Liver (tissue), 3 donors: ENCODE measurements around the gene CFAP45.

Source experiments
- EGR1 ChIP-seq, 2 donors: IDR thresholded peaks; 2 replicates each; pipeline ENCODE4 v1.6.1; 2016 to 2018; ENCODE audit warnings: antibody characterized with exemption in 2 of 2, low read depth in 2 of 2
- FOXA1 ChIP-seq: IDR thresholded peaks from 2 replicates; pipeline ENCODE4 v1.6.1; 2016; ENCODE audit warnings: antibody characterized with exemption
- GABPA ChIP-seq, 2 donors: IDR thresholded peaks in 1 of 2; conservative IDR thresholded peaks in 1 of 2; 2 replicates each; pipeline ENCODE4 v1.6.1; 2016; ENCODE audit warnings: antibody characterized with exemption in 2 of 2, mild to moderate bottlenecking in 1 of 2, moderate library complexity in 1 of 2
- JUND ChIP-seq, 2 donors: IDR thresholded peaks; 2 replicates each; pipeline ENCODE4 v1.6.1; 2016; ENCODE audit warnings: antibody characterized with exemption in 2 of 2
- RAD21 ChIP-seq, 2 donors: IDR thresholded peaks; 2 replicates each; pipeline ENCODE4 v1.6.1; 2016; ENCODE audit warnings: antibody characterized with exemption in 2 of 2, mild to moderate bottlenecking in 2 of 2
- RXRA ChIP-seq, 2 donors: IDR thresholded peaks; 2 replicates each; pipeline ENCODE4 v1.6.1; 2017 to 2018; ENCODE audit warnings: antibody characterized with exemption in 2 of 2, mild to moderate bottlenecking in 1 of 2
- SP1 ChIP-seq: IDR thresholded peaks from 2 replicates; pipeline ENCODE4 v1.6.1; 2018; ENCODE audit warnings: antibody characterized with exemption, mild to moderate bottlenecking
- TAF1 ChIP-seq: conservative IDR thresholded peaks from 2 replicates; pipeline ENCODE4 v1.6.1; 2016; ENCODE audit warnings: antibody characterized with exemption, mild to moderate bottlenecking
- YY1 ChIP-seq: IDR thresholded peaks from 2 replicates; pipeline ENCODE4 v1.6.1; 2016; ENCODE audit warnings: antibody characterized with exemption, mild to moderate bottlenecking
- TF ChIP-seq, protein P1 (sequence below): fragments of 150-350 bp; IDR thresholded peaks from 2 replicates; pipeline ENCODE4 v1.5.1; 2017; ENCODE audit warnings: improper control_type of control experiment, low read depth, low read length; ENCODE audit not compliant: missing input control
- TF ChIP-seq, protein P2 (sequence below): IDR thresholded peaks from 2 replicates; pipeline ENCODE4 v1.6.1; 2016; ENCODE audit warnings: antibody characterized with exemption
- TF ChIP-seq, protein P3 (sequence below): IDR thresholded peaks from 2 replicates; pipeline ENCODE4 v1.6.1; 2016; ENCODE audit warnings: antibody characterized with exemption, mild to moderate bottlenecking
- TF ChIP-seq, protein P4 (sequence below): IDR thresholded peaks from 2 replicates; pipeline ENCODE4 v1.6.1; 2016; ENCODE audit warnings: antibody characterized with exemption
- TF ChIP-seq, protein P5 (sequence below): IDR thresholded peaks from 2 replicates; pipeline ENCODE4 v1.6.1; 2016; ENCODE audit warnings: antibody characterized with exemption
- donor health status: healthy.
- donor health status: healthy.

DNA sequence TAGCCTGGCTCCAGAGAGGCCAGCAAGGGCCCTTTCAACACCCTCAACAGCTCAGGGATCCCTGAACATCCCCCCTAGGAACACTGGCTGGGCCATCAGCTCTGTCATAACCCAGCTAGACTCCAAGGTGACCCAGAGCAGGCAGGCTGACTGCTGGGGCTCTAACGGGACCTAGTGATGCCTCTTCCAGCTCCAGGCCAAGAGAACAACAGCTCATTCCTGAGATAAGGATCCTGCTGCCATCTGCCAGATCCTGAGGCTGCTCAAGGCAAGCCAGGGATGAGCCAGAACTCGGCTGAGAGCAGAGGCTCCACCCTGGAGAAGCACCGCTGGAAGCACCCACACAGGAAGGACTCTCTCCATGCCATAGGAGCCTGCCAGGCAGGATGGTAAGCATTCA, 39.5 kb downstream of the CFAP45 start:
- TF ChIP-seq, protein P1, sequence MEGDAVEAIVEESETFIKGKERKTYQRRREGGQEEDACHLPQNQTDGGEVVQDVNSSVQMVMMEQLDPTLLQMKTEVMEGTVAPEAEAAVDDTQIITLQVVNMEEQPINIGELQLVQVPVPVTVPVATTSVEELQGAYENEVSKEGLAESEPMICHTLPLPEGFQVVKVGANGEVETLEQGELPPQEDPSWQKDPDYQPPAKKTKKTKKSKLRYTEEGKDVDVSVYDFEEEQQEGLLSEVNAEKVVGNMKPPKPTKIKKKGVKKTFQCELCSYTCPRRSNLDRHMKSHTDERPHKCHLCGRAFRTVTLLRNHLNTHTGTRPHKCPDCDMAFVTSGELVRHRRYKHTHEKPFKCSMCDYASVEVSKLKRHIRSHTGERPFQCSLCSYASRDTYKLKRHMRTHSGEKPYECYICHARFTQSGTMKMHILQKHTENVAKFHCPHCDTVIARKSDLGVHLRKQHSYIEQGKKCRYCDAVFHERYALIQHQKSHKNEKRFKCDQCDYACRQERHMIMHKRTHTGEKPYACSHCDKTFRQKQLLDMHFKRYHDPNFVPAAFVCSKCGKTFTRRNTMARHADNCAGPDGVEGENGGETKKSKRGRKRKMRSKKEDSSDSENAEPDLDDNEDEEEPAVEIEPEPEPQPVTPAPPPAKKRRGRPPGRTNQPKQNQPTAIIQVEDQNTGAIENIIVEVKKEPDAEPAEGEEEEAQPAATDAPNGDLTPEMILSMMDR = no peak
- no peak for TF ChIP-seq TAF1
- TF ChIP-seq, protein P2, sequence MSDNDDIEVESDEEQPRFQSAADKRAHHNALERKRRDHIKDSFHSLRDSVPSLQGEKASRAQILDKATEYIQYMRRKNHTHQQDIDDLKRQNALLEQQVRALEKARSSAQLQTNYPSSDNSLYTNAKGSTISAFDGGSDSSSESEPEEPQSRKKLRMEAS = no peak
- no peak for TF ChIP-seq SP1
- TF ChIP-seq RXRA (IDR thresholded peaks at IDR 0.05) = no peak
- TF ChIP-seq, protein P3, sequence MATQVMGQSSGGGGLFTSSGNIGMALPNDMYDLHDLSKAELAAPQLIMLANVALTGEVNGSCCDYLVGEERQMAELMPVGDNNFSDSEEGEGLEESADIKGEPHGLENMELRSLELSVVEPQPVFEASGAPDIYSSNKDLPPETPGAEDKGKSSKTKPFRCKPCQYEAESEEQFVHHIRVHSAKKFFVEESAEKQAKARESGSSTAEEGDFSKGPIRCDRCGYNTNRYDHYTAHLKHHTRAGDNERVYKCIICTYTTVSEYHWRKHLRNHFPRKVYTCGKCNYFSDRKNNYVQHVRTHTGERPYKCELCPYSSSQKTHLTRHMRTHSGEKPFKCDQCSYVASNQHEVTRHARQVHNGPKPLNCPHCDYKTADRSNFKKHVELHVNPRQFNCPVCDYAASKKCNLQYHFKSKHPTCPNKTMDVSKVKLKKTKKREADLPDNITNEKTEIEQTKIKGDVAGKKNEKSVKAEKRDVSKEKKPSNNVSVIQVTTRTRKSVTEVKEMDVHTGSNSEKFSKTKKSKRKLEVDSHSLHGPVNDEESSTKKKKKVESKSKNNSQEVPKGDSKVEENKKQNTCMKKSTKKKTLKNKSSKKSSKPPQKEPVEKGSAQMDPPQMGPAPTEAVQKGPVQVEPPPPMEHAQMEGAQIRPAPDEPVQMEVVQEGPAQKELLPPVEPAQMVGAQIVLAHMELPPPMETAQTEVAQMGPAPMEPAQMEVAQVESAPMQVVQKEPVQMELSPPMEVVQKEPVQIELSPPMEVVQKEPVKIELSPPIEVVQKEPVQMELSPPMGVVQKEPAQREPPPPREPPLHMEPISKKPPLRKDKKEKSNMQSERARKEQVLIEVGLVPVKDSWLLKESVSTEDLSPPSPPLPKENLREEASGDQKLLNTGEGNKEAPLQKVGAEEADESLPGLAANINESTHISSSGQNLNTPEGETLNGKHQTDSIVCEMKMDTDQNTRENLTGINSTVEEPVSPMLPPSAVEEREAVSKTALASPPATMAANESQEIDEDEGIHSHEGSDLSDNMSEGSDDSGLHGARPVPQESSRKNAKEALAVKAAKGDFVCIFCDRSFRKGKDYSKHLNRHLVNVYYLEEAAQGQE = no peak
- no peak for TF ChIP-seq JUND (IDR thresholded peaks at IDR 0.05)
- TF ChIP-seq FOXA1 = no peak
- no peak for TF ChIP-seq YY1
- TF ChIP-seq, protein P4, sequence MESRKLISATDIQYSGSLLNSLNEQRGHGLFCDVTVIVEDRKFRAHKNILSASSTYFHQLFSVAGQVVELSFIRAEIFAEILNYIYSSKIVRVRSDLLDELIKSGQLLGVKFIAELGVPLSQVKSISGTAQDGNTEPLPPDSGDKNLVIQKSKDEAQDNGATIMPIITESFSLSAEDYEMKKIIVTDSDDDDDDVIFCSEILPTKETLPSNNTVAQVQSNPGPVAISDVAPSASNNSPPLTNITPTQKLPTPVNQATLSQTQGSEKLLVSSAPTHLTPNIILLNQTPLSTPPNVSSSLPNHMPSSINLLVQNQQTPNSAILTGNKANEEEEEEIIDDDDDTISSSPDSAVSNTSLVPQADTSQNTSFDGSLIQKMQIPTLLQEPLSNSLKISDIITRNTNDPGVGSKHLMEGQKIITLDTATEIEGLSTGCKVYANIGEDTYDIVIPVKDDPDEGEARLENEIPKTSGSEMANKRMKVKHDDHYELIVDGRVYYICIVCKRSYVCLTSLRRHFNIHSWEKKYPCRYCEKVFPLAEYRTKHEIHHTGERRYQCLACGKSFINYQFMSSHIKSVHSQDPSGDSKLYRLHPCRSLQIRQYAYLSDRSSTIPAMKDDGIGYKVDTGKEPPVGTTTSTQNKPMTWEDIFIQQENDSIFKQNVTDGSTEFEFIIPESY = no peak
- TF ChIP-seq, protein P5, sequence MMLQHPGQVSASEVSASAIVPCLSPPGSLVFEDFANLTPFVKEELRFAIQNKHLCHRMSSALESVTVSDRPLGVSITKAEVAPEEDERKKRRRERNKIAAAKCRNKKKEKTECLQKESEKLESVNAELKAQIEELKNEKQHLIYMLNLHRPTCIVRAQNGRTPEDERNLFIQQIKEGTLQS = no peak
- TF ChIP-seq RAD21 (IDR thresholded peaks at IDR 0.05) = no peak
- TF ChIP-seq GABPA (IDR thresholded peaks at IDR 0.05 in 1 of 2, conservative IDR thresholded peaks at IDR 0.05 in 1 of 2) = no peak
- TF ChIP-seq EGR1 (IDR thresholded peaks at IDR 0.05; ENCODE audit: low read depth in 2 of 2) = no peak
